Karpas-422 (cell line): ENCODE measurements around the gene DESI1. TPM values are rescaled to one million over a fixed set of nuclear protein-coding genes. Genes with fewer than 3 reads are reported as not detected.
"Not testable (repeated sequence)": the region's sequence is repeated elsewhere in the genome, so short reads cannot be mapped to it uniquely, and the experiment has no call there.

Experiments used
- DNase-seq: peaks from one replicate; pipeline ENCODE4 v3.0.0-alpha.2; 2015
- H2AFZ ChIP-seq: fragments of 200-600 bp; sonication (generic); 2 replicates; pipeline ENCODE4 v1.6.1; 2014; ENCODE audit warnings: antibody characterized with exemption, low read length, mixed read lengths
- H3K27ac ChIP-seq: fragments of 200-600 bp; sonication (generic); 2 replicates; pipeline ENCODE4 v1.5.1; 2014; ENCODE audit warnings: mild to moderate bottlenecking, low read length, moderate library complexity
- H3K27me3 ChIP-seq: fragments of 200-600 bp; sonication (generic); 2 replicates; pipeline ENCODE4 v1.6.1; 2014; ENCODE audit warnings: low read length, mixed read lengths
- H3K36me3 ChIP-seq: fragments of 200-600 bp; sonication (generic); 2 replicates; pipeline ENCODE4 v1.6.1; 2014; ENCODE audit warnings: low read length, mixed read lengths; ENCODE audit not compliant: insufficient read depth
- H3K4me1 ChIP-seq: fragments of 200-600 bp; sonication (generic); 2 replicates; pipeline ENCODE4 v1.6.1; 2014; ENCODE audit warnings: mild to moderate bottlenecking, low read length, mixed read lengths
- H3K4me2 ChIP-seq: fragments of 200-600 bp; sonication (generic); 2 replicates; pipeline ENCODE4 v1.6.1; 2014; ENCODE audit warnings: low read length, low read depth, mild to moderate bottlenecking; ENCODE audit not compliant: poor library complexity, severe bottlenecking
- H3K4me3 ChIP-seq: fragments of 200-600 bp; sonication (generic); 2 replicates; pipeline ENCODE4 v1.5.1; 2014; ENCODE audit warnings: mild to moderate bottlenecking, antibody characterized with exemption, low read length, mixed read lengths
- H3K79me2 ChIP-seq: fragments of 200-600 bp; sonication (generic); 2 replicates; pipeline ENCODE4 v1.6.1; 2014; ENCODE audit warnings: mild to moderate bottlenecking, low read length, mixed read lengths
- H3K9ac ChIP-seq: fragments of 200-600 bp; sonication (generic); 2 replicates; pipeline ENCODE4 v1.6.0; 2014; ENCODE audit warnings: low read length
- H3K9me2 ChIP-seq: fragments of 200-600 bp; sonication (generic), shearing (Covaris generic); replicated peaks from 2 replicates; pipeline ENCODE4 v1.6.0; 2014; ENCODE audit warnings: mild to moderate bottlenecking, low read length, moderate library complexity; ENCODE audit not compliant: insufficient read depth
- H3K9me3 ChIP-seq: fragments of 300-700, 200-600 bp; sonication (generic); 2 replicates; pipeline ENCODE4 v1.6.1; 2014; ENCODE audit warnings: low read length, mixed read lengths
- H4K20me1 ChIP-seq: fragments of 200-600 bp; sonication (generic); 2 replicates; pipeline ENCODE4 v1.6.1; 2014; ENCODE audit warnings: mild to moderate bottlenecking, antibody characterized with exemption, low read length, low read depth; ENCODE audit not compliant: insufficient read depth
- total RNA-seq: library from RNA; depleted of rRNA; stranded (reverse); fragments of >200 nt; shearing (Covaris generic); gene quantifications from 2 replicates; pipeline ENCODE4 v1.2.3, GENCODE V29; 2014; ENCODE audit warnings: low replicate concordance; rRNA removed

DESI1 gene
- total RNA-seq = 27.9 and 76.0 TPM in 2 replicates

GRCh38 chr22:41620589-41621098 lies at the start of gene DESI1:
TSS of gene DESI1 (minus strand) at chr22:41621043. CDS start at chr22:41620839, 204 bp downstream.
- H3K4me3 ChIP-seq = peak within 1 kb of the TSS; percentile 91
- DNase-seq = peak; percentile 65
- H3K27ac ChIP-seq = peak within 1 kb of the TSS; percentile 81
- no peaks in the 10 kb centered on the region for H3K9me3 ChIP-seq
- H3K27me3 ChIP-seq = no peaks in the 10 kb centered on the region
- no peaks in the 10 kb centered on the region for H3K9me2 ChIP-seq
- peak within 1 kb of the TSS; percentile 96 for H3K4me2 ChIP-seq
- peaks cover 6% of the 10 kb centered on the region; the same call in 1 of the 2 replicates for H4K20me1 ChIP-seq
- peaks cover 26% of the 10 kb centered on the region for H3K36me3 ChIP-seq
- H2AFZ ChIP-seq = peak within 1 kb of the TSS; percentile 71; the same call in 1 of the 2 replicates
- peaks cover 89% of the 10 kb centered on the region for H3K79me2 ChIP-seq
- H3K9ac ChIP-seq = peak within 1 kb of the TSS; percentile 94
- peaks cover 38% of the 10 kb centered on the region for H3K4me1 ChIP-seq

- Histone ChIP-seq H3K27ac (no peak overlapping the region), H3K27me3 (no peaks in the 10 kb centered on the region), H3K9ac (no peak overlapping the region), H3K9me2 (no peaks in the 10 kb centered on the region), H2AFZ (no peak overlapping the region), H3K4me2 (no peak overlapping the region), H3K4me1 (peaks cover 15% of the 10 kb centered on the region), H3K36me3 (peaks cover 15% of the 10 kb centered on the region), H4K20me1 (peaks cover 6% of the 10 kb centered on the region), H3K4me3 (no peak overlapping the region), H3K79me2 (peaks cover 13% of the 10 kb centered on the region), H3K9me3 (no peaks in the 10 kb centered on the region)
- DNase-seq = no peak
Observed at GRCh38 chr22:41668971-41669911, 48.4 kb upstream of the DESI1 start.

- Histone ChIP-seq H3K9me3 (no peaks in the 10 kb centered on the region), H3K9ac (no peak overlapping the region), H3K79me2 (no peaks in the 10 kb centered on the region), H3K27me3 (no peaks in the 10 kb centered on the region), H3K36me3 (peaks cover 34% of the 10 kb centered on the region), H4K20me1 (no peaks in the 10 kb centered on the region), H3K9me2 (no peaks in the 10 kb centered on the region), H3K27ac (no peak overlapping the region), H2AFZ (no peak overlapping the region), H3K4me1 (peaks cover 15% of the 10 kb centered on the region), H3K4me3 (no peak overlapping the region), H3K4me2 (no peak overlapping the region)
- DNase-seq = no peak
Observed at GRCh38 chr22:41664951-41665350, 44.1 kb upstream of the DESI1 start.

GRCh38 chr22:41664490-41664889 lies 43.6 kb upstream of the DESI1 start:
- H3K27me3 ChIP-seq = no peaks in the 10 kb centered on the region
- H3K79me2 ChIP-seq = no peaks in the 10 kb centered on the region
- no peaks in the 10 kb centered on the region for H4K20me1 ChIP-seq
- no peaks in the 10 kb centered on the region for H3K9me3 ChIP-seq
- peaks cover 35% of the 10 kb centered on the region for H3K36me3 ChIP-seq
- no peak for DNase-seq
- no peak overlapping the region for H3K27ac ChIP-seq
- peaks cover 15% of the 10 kb centered on the region for H3K4me1 ChIP-seq
- H3K9me2 ChIP-seq = no peaks in the 10 kb centered on the region
- H2AFZ ChIP-seq = no peak overlapping the region
- no peak overlapping the region for H3K4me3 ChIP-seq
- no peak overlapping the region for H3K4me2 ChIP-seq
- no peak overlapping the region for H3K9ac ChIP-seq

GRCh38 chr22:41663594-41663993 lies 42.8 kb upstream of the DESI1 start:
- not testable (repeated sequence) for H3K27me3 ChIP-seq, H3K9me2 ChIP-seq, H3K27ac ChIP-seq, H3K79me2 ChIP-seq, DNase-seq, H3K4me2 ChIP-seq, H2AFZ ChIP-seq, H3K9me3 ChIP-seq, H4K20me1 ChIP-seq, H3K4me3 ChIP-seq, H3K9ac ChIP-seq
- H3K4me1 ChIP-seq = peaks cover 15% of the 10 kb centered on the region
- peaks cover 39% of the 10 kb centered on the region for H3K36me3 ChIP-seq

GRCh38 chr22:41661713-41662112 lies 40.9 kb upstream of the DESI1 start:
- Histone ChIP-seq H3K4me3 (no peak overlapping the region), H3K9ac (no peak overlapping the region), H3K36me3 (peaks cover 48% of the 10 kb centered on the region), H3K27ac (no peak overlapping the region), H3K27me3 (no peaks in the 10 kb centered on the region), H4K20me1 (no peaks in the 10 kb centered on the region), H3K79me2 (no peaks in the 10 kb centered on the region), H3K9me3 (no peaks in the 10 kb centered on the region), H3K4me1 (peaks cover 4% of the 10 kb centered on the region), H3K9me2 (no peaks in the 10 kb centered on the region), H2AFZ (no peak overlapping the region), H3K4me2 (no peak overlapping the region)
- no peak for DNase-seq

GRCh38 chr22:41661088-41661487 lies 40.2 kb upstream of the DESI1 start:
- DNase-seq = no peak
- Histone ChIP-seq H3K4me1 (no peaks in the 10 kb centered on the region), H3K4me3 (no peak overlapping the region), H3K9ac (no peak overlapping the region), H4K20me1 (no peaks in the 10 kb centered on the region), H3K9me2 (no peaks in the 10 kb centered on the region), H3K27ac (no peak overlapping the region), H3K36me3 (peaks cover 48% of the 10 kb centered on the region), H3K79me2 (no peaks in the 10 kb centered on the region), H3K4me2 (no peak overlapping the region), H3K27me3 (no peaks in the 10 kb centered on the region), H2AFZ (no peak overlapping the region), H3K9me3 (no peaks in the 10 kb centered on the region)

GRCh38 chr22:41660416-41660815 lies 39.6 kb upstream of the DESI1 start:
- Histone ChIP-seq H4K20me1 (no peaks in the 10 kb centered on the region), H3K4me2 (no peak overlapping the region), H3K9ac (no peak overlapping the region), H3K36me3 (peaks cover 52% of the 10 kb centered on the region), H3K9me3 (no peaks in the 10 kb centered on the region), H3K79me2 (no peaks in the 10 kb centered on the region), H2AFZ (no peak overlapping the region), H3K9me2 (no peaks in the 10 kb centered on the region), H3K27me3 (no peaks in the 10 kb centered on the region), H3K4me1 (no peaks in the 10 kb centered on the region), H3K4me3 (no peak overlapping the region), H3K27ac (no peak overlapping the region)
- DNase-seq = no peak
